Hematopoietic multipotent progenitor cell treated with erythropoietin and hydrocortisone succinate and interleukin-3 and kit ligand, for 6 days (in vitro differentiated cells): ENCODE results near the gene AAK1.
"Not testable (repeated sequence)": the region's sequence is repeated elsewhere in the genome, so short reads cannot be mapped to it uniquely, and the experiment has no call there.

Source experiments
- DNase-seq: peaks from one replicate; pipeline ENCODE4 v3.0.0-alpha.2; 2015

Gene AAK1

GRCh38 chr2:69437751-69438154 is 205.8 kb downstream of the AAK1 start:
- peak; percentile 46 for DNase-seq

- peak; percentile 95 for DNase-seq
Observed at GRCh38 chr2:69436938-69437750, 206.4 kb downstream of the AAK1 start, which contains the start of gene NFU1. NFU1 (minus strand) TSS chr2:69437435; CDS start chr2:69437422, 13 bp downstream.

GRCh38 chr2:69436596-69436937 is 207.0 kb downstream of the AAK1 start:
- DNase-seq: peak; percentile 41

GRCh38 chr2:69434753-69435152 is 208.8 kb downstream of the AAK1 start:
- DNase-seq: peak; percentile 28

GRCh38 chr2:69429491-69430183 is 213.9 kb downstream of the AAK1 start:
- no peak for DNase-seq

GRCh38 chr2:69428981-69429380 is 214.6 kb downstream of the AAK1 start:
- DNase-seq: no peak

GRCh38 chr2:69424419-69424818 is 219.1 kb downstream of the AAK1 start:
- DNase-seq: no peak

GRCh38 chr2:69422198-69422597 is 221.3 kb downstream of the AAK1 start:
- peak; percentile 30 for DNase-seq

- not testable (repeated sequence) for DNase-seq
Observed at GRCh38 chr2:69419111-69419510, 224.4 kb downstream of the AAK1 start.

GRCh38 chr2:69416147-69416546 is 227.4 kb downstream of the AAK1 start:
- no peak for DNase-seq
